Epithelial cell of proximal tubule (primary cell): ENCODE results near the gene NPC1L1. TPM values are rescaled to one million over a fixed set of nuclear protein-coding genes. Genes with fewer than 3 reads are reported as not detected.

ENCODE experiments used
- DNase-seq: peaks from one replicate; pipeline ENCODE4 v3.0.0-alpha.2; 2011; ENCODE audit warnings: low read depth
- H3K4me3 ChIP-seq: 2 replicates; pipeline ENCODE4 v1.5.1; 2011; ENCODE audit warnings: low read depth, mild to moderate bottlenecking, low read length
- total RNA-seq: library from RNA; depleted of rRNA; stranded (reverse); fragments of >200 nt; gene quantifications from 2 replicates; pipeline ENCODE4 v1.2.3, GENCODE V29; 2015
- TF ChIP-seq, protein P1 (sequence below): conservative IDR thresholded peaks from 2 replicates; pipeline ENCODE4 v1.5.1; 2012; ENCODE audit warnings: low read depth, mild to moderate bottlenecking, low read length

NPC1L1 gene
- total RNA-seq, 1 donor from 2014 or later, result 0.23 TPM

DNA sequence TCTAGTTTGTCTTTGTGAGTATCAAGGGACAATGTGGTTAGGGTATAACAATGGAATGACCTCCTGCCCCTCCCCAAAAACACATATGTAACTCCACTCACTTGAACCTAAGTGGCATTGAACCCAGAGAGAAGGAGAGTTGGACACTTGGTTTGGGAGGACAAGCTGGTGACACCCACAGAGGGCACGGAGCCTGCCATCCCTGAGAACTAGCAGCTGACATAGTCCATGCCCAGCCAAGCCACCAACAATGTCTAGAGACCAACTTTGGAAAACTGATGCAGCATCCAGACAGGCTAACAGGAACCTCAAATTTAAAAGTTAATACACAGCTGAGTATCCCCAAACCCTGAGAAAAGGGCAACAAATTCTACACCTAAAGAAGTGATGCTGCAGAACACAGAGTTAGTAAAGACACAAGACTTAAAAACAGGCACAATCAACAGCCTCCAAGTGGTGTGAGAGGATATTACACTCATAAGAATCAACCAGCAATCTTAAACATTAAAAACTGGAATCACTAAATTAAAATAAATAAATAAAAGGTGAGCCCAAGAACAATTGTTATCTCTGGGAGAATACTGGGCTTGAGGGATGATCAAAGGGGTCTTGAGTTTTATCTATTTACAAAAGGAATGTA is 77.8 kb downstream of the NPC1L1 start:
- no peak overlapping the region for H3K4me3 ChIP-seq
- TF ChIP-seq, protein P1, sequence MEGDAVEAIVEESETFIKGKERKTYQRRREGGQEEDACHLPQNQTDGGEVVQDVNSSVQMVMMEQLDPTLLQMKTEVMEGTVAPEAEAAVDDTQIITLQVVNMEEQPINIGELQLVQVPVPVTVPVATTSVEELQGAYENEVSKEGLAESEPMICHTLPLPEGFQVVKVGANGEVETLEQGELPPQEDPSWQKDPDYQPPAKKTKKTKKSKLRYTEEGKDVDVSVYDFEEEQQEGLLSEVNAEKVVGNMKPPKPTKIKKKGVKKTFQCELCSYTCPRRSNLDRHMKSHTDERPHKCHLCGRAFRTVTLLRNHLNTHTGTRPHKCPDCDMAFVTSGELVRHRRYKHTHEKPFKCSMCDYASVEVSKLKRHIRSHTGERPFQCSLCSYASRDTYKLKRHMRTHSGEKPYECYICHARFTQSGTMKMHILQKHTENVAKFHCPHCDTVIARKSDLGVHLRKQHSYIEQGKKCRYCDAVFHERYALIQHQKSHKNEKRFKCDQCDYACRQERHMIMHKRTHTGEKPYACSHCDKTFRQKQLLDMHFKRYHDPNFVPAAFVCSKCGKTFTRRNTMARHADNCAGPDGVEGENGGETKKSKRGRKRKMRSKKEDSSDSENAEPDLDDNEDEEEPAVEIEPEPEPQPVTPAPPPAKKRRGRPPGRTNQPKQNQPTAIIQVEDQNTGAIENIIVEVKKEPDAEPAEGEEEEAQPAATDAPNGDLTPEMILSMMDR, result peak; percentile 54
- DNase-seq, result no peak

Other genes with a start within 250 kb of the NPC1L1 start
- gene CAMK2B, start 215.7 kb downstream of the NPC1L1 start, total RNA-seq, result not detected in 2 replicates
- 43.5 and 51.1 TPM in 2 replicates for gene NUDCD3, start 50.7 kb downstream of the NPC1L1 start, total RNA-seq
- gene DDX56, start 32.6 kb upstream of the NPC1L1 start, total RNA-seq, result 53.2 and 106 TPM in 2 replicates
- gene TMED4, start 40.9 kb upstream of the NPC1L1 start, total RNA-seq, result 114 and 167 TPM in 2 replicates
- gene OGDH, start 65.3 kb upstream of the NPC1L1 start, total RNA-seq, result 62.0 and 93.0 TPM in 2 replicates
- gene ZMIZ2, start 207.5 kb upstream of the NPC1L1 start, total RNA-seq, result 22.9 and 31.3 TPM in 2 replicates